HL-60/S4 treated with phorbol 12-myristate 13-acetate at 8.2 ng/mL for 4 days and 3 days (cell line): Measurements from ENCODE around the gene GBX1.

Experiments
- in situ Hi-C: fragments of 300-500 bp; cut with MboI; formaldehyde crosslinking; loops from 2 replicates; pipeline ENCODE4 v1.15.0; 2022; ENCODE audit warnings: low sequenced_read_pairs

The GBX1 gene

DNA sequence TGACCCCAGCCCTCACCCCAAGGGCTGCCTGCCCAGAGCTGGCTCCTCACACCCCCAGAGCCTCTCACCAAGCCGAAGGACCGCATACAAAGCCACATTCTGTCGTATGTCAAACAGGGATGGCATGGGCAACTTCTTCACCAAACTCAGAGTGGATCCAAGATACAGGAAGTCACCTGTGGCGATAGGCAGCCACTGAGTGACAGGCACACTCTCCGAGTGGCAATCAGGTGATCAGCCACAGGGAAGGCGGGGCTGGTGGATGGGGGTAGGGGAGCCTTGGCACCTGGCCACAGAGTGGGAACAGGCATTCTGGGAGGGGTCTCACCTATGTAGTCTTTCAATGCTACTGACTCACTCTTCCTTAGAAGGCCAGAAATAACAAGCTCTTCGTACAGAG lies 26.7 kb upstream of the GBX1 start:
- in situ Hi-C loops, result no loop called here

DNA sequence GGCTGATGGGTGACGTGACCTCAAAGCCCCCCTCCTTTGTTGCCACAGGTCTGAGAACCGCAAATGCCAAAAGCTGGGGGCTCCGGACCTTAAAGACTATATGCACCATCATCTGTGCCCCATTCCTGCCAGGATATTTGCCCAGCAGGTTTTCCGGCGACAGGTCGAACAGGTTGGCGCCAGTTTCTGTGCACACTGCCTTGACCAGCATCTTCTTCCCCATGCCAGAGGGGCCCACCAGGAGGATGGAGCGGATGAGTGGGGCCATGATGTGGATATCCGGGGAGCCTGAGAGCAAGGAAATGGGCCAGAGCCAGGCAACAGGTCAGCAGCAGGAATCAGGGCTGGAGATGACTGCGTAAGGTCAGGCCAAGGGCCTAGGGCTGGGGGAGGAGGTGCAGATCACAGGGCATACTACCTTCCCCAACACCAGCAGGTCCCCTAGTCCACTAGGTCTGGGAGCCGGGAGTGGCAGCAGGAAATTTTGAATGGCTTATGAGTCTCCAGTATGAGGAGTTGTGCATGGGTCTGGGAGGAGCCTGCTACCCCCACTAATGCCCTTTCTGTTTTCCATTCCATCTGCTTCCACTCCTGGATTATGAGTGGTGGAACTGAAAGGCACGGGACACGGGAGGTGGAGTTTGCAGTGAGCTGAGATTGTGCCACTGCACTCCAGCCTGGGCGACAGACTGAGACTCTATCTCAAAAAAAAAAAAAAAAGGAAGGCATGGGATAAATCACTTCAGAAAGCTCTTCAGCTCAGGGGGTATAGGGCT lies 25.9 kb upstream of the GBX1 start:
- in situ Hi-C loops, result no loop called here

DNA sequence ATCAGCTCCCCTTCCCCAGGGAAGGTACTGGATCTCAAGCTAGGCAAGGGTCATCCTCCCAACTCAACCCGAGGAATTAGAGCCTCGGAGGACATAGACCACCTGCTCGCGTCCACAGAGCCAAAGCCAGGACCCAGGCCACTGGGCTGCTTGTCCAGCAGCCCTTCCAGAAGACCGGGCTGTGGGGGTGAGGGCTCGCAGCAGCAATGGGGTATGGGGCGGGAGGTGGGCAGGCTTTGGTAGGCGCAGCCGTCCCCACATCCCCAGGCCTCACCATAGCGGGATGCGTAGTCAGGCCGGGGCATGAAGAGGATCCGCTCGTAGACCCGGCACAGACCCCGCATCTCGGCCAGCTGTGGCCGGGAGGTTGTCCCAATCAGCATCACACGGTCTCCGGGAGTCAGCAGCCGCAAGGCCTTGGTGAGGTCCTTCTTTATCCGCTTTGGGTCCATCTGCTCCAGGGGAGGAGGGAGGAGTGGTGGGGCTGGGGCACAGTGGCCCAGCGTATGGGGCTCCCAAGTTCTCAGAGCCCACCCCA lies 24.6 kb upstream of the GBX1 start:
- in situ Hi-C loops, result no loop called here

DNA sequence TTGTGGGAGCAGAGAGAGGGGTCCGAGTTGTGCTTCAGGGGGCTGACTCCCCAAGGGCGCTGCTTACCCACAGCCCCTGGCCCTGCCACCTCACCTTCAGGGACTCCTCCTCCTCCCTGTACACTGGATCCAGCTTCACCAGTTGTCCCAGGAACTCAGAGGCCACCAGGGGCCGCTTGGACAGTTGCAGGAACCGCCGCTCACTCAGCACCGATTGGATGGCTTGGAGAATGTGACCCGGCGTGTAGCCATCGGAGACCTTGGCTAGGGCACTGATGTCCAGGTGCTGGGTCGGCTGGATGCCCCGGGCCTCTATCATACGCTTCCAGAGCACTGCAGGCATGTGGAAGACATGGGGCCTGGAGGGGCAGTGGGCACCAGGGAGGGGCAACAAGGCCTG lies 24.1 kb upstream of the GBX1 start:
- in situ Hi-C loops, result no loop called here

DNA sequence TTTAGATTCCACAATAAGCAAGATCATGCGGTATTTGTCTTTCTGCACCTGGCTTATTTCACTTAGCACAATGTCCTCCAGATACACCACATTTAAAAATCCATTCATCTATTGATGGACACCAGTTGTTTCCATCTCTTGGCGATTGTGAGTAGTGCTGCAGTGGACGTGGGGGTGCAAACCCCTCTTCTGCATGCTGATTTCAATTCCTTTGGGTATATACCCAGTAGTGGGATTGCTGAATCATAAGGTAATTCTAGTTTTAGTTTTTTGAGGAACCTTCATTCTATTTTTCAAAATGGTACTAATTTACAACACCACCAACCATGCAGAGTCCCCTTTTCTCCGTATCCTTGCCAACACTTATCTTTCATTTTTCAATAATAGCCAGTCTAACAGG lies 21.5 kb upstream of the GBX1 start:
- in situ Hi-C loops, result no loop called here

DNA sequence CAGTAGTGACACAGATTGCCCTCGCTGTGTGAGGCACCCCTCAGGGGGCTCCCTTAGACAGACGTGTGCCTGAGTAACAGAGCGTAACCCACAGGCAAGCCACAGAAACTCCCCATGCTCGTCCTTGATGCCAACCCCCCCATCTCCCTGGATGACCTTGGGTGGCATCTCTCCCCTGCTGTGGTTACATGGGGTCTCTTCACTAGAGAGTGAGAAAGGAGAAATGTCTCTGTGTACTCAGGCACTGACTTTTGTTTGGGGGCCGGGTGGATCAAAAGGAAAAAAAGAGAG lies 20.7 kb upstream of the GBX1 start:
- in situ Hi-C loops, result no loop called here

DNA sequence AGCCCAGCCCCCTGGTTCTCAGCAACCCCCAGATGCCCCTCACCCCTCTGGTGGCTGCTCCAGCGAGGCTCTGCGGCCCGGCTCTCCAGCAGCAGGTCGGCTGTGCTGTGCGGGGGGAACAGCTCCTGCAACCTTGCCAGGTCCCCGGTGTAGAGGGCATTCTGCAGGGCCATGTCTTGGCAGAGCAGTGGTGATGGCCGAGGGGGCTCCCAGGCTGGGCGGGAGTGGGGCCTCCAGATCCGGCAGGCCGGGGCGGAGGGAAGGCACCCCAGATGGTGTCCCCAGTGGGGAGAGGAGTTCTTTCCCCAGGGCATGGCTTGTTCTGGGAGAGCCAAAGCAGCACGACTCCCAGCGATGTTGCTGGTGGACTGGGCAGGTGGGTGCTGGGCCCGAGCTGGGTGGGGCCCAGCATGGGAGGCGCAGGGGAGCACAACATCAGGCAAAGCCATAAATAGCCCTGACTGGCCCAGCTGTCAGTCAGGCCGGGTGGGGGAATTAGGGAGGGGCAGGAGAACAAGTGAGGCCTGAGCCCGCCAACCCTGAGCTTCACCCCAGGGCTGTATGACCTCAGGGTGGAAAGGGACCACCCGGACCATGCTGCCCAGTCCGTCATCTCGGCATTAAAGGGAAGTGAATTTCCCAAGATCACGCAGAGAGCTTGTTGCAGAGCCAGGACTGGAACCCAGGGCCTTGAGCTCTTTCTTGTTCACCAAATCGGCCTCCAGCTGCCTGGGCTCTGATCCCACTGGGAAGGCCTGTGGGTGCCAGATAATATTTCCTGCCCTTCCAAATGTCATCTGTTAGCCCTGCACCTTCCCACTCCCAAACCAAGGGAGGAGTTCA lies 20.1 kb upstream of the GBX1 start:
- in situ Hi-C loops, result no loop called here

DNA sequence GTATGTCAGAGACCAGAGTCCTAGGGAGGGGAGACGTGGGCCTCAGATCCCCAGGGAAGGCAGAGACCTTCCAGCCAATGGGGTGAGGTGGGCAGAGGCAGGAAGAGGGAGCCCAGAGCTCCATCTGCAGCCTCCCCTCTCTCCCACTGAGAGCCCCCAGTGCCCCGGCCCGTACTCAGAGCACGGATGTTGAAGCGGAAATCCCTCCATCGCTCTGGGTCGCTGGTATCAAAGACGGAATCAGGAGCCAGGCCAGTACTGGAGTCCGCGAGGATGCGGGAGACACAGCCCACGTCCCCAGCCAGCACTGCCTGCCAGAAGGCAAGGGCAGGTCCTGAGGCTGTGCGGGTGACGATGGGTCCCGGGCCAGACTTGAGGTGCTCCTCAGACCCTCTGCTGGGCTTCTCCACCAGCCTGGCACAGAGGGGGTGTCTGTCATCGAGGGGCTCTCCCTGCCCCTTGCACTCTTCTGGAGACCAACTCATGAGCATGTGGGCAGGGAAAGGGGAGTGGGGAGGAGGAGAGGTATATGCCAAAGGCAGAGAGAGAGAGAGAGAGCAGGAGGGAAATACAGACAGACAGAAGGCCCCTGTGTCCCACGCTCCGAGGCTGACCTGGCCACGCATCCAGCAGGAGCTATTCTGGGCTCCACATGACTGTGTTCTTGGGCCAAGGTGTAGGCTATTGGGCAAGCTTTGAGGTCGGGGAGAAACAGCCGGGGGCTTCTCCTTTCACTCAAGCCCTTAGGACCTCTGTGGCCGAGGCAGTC lies 19.3 kb upstream of the GBX1 start, which contains the start of gene ASB10:
ASB10 (minus strand) TSS at position 611 of the 769 bp plus-strand sequence; CDS start at position 491, 120 bp downstream.
- in situ Hi-C loops, result no loop called here

DNA sequence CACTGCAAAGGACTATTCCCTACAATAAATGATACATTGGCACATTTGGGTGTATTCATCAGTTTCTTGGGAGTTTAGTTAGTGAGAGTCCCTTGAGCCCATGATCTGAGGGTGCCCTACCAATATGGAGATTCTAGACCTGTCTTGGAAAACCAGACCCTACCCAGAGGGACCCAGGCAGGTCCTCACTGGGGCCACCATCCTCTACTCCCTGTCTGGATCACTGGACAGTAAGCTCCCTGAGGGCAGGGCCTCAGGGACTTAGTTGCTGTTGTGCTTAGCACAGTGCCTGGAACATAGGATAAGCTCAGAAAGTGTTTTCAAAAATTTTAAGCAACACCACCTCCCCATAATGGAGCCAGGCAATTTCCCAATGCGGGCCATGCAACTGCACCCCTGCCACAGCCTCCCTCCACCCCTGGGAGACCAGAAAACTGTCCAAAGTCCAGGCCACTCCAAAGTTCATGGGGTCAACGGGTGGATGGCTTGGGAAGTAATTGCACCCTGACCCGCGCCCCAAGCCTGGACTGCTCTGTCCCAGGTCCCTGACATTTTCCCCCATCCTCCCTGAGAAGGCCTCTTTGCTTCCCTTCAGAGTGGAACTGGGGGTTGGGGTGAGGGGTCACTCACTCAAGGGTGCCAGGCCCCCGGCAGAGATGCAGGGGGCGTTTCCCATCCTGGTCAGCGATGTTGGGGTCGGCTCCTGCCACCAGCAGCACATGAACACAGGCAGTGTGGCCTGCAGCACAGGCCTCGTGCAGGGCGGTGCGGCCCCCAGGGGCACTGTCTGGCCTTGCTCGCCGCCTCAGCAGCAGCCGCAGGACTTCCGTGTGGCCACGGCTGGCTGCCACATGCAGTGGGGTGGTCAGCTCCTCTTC lies 18.5 kb upstream of the GBX1 start:
- in situ Hi-C loops, result no loop called here

DNA sequence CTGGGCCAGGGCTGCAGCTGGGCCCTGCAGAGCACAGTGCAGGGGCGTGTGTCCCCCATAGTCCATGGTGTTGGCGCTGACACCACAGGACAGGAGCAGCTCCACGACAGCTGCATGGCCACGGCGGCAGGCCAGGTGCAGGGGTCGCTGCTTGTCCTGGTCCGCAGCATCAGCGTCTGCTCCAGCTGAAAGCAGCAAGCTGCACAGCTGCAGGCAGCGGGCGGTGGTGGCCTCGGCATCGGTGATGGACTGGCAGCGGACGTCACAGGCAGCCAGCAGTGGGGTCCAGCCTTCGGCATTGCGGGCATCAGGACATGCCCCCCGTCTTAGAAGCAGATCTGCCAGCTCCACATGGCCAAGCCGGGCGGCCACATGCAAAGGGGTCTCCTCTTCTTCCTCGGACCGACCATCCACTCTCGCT lies 13.5 kb upstream of the GBX1 start:
- in situ Hi-C loops, result no loop called here

DNA sequence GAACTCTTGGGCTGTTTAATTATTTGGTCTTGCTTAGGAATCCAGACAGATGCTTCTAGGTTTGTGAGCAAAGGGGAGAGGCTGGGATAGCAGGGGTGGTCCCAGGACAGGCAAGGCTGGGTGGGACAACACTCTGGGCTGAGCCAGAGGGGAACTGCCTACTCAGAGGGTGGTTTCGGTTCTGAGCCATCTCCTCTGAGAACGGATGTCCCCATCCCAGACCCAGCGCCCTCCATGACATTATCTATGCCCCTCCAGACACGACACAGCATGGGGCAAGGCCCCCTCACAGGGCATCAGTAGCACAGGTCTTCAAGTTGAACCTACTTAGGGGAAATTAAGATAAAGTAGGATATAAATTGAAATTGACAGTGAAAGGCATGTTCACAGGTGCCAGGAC lies 12.5 kb upstream of the GBX1 start:
- in situ Hi-C loops, result no loop called here

DNA sequence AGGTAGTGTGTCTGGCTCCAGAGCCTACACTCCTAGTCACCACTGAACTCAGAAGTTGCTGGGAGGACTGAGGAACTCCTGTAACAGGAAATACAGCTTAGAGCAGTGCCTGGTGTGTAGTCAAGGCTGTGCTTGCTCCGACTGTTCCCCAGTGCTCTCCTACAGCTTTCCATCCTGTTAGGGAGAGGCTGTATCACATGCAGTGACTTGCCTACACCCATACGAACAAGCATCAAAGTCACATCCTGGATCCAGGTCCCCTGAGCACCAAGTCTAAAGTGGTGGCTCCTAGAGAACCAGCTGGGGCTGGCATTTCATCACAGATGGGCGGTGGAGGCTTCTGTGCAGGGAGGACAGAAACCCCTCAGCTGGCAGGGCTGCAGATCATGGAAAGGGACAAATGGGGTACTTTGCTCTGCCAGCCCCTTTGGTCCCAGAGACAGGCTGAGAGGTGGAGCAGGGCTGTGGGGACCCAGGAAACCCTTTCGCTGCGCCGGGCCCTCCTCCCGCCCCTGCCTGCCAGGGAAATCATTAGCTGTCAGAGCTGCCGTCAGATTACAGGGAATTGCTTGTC lies 11.9 kb upstream of the GBX1 start:
- in situ Hi-C loops, result no loop called here

DNA sequence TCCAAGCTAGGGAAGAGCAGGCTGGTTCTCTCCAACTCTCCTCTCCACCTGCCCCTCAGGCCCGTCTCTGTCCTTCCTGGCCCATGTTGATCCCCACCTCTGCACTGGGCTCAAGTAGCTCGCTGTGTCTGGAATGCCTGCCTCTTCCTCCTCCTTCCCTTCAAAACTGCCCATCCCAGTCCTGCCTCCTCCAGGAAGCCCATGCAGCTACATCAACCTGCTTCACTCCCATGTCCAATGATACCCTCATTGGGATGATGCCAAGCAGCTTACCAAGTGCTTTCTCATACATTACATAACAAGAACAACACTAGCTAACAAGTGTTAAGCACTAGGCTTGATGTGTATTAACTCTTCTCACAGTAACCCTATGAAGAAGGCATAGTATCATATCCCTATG lies 11.3 kb upstream of the GBX1 start:
- in situ Hi-C loops, result no loop called here

DNA sequence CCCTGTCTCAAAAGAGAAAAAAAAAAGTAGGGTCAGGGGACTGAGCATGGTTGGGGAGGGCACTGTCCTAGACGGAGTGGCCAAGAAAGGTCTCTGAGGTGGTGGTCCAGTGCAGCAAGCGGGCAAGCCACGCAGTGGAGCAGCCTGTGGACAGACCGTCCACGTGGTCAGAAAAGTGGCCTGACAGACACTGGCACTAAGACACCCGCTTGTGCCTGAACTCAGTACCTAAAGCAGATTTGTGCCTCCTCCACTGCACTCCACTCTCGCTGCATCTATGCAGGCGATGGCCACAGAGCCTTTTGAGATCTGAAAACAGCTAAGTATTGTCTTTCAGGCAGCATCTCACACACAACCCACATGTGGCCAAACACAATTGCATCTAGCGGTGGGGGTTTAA lies 10.7 kb upstream of the GBX1 start:
- in situ Hi-C loops, result no loop called here

DNA sequence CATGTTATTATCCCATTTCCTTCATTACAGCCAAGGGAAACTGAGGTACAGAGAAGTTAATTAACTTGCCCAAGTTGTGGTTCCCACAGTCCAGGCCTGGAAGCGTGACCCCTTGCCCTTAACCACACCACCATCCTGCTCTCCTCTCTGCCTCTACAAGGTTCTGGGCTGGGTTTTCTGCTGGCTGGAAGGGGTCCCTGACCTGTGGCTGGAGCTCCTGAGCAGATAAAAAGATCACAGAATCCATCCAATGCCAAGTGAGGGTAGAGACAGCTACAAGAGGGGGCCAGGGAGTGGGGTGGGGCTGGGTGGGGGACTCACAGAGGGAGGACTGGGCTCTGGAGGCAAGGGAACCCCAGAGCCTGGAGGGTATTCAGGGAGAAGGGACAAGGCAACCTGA lies 9.8 kb upstream of the GBX1 start:
- in situ Hi-C loops, result no loop called here

DNA sequence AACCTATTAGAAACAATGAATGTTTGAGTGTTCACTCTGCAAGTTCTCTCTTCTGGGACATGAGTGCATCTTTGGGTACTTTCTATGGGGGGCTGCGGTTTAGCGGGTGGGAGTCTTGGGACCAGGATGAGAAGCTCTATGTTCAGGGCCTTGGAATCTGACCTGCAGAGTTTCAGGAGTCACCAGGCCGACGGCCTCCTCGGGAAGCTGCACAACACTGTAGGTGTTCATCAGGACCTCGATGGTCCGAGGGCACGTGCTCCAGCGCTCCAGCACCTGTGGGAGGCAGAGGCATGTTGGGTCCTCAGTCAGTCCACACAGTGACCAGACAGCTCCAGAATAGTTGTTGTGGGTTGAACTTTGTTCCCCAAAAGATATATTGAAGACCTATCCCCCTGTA lies 8.9 kb upstream of the GBX1 start:
- in situ Hi-C loops, result no loop called here

DNA sequence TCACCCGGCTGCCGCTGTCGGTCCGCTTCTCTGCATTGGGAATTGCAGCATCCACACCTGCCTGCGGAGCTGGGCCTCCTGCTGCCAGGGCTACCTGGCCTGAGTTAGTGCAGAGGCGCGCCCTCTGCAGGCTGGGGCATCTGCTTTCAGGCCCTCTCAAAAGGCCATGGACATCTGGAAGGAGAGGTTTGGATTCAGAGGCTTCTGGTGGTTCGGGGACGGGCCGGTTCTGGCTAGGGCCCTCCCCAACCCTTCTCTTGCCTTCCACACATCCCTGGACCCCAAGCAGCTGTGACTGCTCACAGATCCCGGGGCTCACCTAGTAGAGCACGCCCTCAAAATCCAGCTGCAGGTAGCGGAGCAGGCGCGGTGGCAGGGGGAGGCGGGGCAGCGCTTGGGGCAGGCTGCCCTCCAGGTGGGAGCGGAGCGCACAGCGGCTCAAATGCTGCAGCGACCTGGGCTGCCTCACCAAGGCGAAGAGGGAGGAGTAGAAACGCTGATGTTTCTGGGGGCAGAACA lies 8.4 kb upstream of the GBX1 start:
- in situ Hi-C loops, result no loop called here

DNA sequence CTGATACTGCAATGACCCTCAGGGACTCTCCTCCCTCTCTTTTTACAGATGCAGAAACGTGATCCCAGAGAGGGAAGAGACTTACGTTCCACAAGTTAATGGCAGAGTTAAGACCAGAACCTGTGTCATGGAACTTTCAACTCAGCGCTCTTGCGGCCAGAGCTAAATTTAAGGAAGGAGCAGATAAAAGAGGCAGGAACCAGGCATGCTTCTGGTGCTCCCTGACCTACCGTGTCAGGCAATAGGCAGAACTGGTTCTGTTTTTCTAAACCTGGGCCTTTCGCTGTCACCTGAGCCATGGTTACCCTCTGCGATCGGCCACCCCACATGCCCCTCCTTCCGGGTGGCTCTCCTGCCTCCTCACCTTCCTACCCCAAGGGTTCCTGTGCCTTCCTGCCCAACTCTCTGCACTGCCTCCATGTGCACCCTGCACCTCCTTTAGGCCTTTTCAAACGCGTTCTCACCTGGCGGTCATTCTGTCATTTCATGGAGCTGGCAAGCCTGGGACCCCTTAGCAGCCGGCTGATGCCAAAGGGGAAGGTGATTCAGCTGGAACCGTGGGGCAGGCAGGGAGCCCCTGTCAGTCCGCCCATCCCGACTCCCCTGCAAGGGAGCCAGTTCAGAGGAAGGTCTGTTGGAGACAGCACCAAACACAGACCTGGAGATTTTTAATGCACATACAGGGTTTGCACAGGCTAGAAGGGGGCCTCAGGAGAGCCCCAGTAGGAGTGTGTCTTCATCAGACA lies 7.7 kb upstream of the GBX1 start:
- in situ Hi-C loops, result no loop called here
